Loucy (cell line): ENCODE results near the gene TPBGL.

Experiments
- H2AFZ ChIP-seq: fragments of 200-600 bp; sonication (generic); 2 replicates; pipeline ENCODE4 v1.6.0; 2016; ENCODE audit warnings: antibody characterized with exemption, mild to moderate bottlenecking, low read length, moderate library complexity
- H3F3A ChIP-seq: fragments of 200-600 bp; 2 replicates; pipeline ENCODE4 v1.6.0; 2016; ENCODE audit warnings: antibody characterized with exemption, low read depth, mild to moderate bottlenecking
- H3K27me3 ChIP-seq: fragments of 200-600 bp; sonication (generic); 2 replicates; pipeline ENCODE4 v1.6.1; 2014; ENCODE audit warnings: low read length, mild to moderate bottlenecking; ENCODE audit not compliant: insufficient read depth, poor library complexity, severe bottlenecking
- H3K36me3 ChIP-seq: fragments of 200-600 bp; sonication (generic); 2 replicates; pipeline ENCODE4 v1.6.1; 2016; ENCODE audit warnings: low read length; ENCODE audit not compliant: insufficient read depth
- H3K4me1 ChIP-seq: fragments of 200-600 bp; sonication (generic); 2 replicates; pipeline ENCODE4 v1.5.1; 2014; ENCODE audit warnings: low read length, mild to moderate bottlenecking; ENCODE audit not compliant: insufficient read depth, poor library complexity, severe bottlenecking
- H3K4me2 ChIP-seq: fragments of 200-600 bp; sonication (generic); 2 replicates; pipeline ENCODE4 v1.6.0; 2014; ENCODE audit warnings: antibody characterized with exemption, low read length, low read depth, mild to moderate bottlenecking; ENCODE audit not compliant: poor library complexity, severe bottlenecking
- H3K4me3 ChIP-seq: fragments of 200-600 bp; sonication (generic); 2 replicates; pipeline ENCODE4 v1.5.1; 2014; ENCODE audit warnings: low read length, mild to moderate bottlenecking, mixed read lengths; ENCODE audit not compliant: poor library complexity, severe bottlenecking
- H3K79me2 ChIP-seq: fragments of 200-600 bp; sonication (generic); 2 replicates; pipeline ENCODE4 v1.6.1; 2014; ENCODE audit warnings: low read length; ENCODE audit not compliant: insufficient read depth
- H3K9ac ChIP-seq: fragments of 200-600 bp; sonication (generic); 2 replicates; pipeline ENCODE4 v1.6.0; 2014; ENCODE audit warnings: mild to moderate bottlenecking, low read depth, low read length, moderate library complexity; ENCODE audit not compliant: poor library complexity, severe bottlenecking
- H3K9me2 ChIP-seq: fragments of 200-600 bp; sonication (generic); replicated peaks from 2 replicates; pipeline ENCODE4 v1.6.1; 2016; ENCODE audit warnings: low read depth, low read length, mixed read lengths
- H3K9me3 ChIP-seq: fragments of 200-600 bp; sonication (generic); 2 replicates; pipeline ENCODE4 v1.6.1; 2014; ENCODE audit warnings: mild to moderate bottlenecking, antibody characterized with exemption, low read length, low read depth; ENCODE audit not compliant: insufficient read depth
- H4K20me1 ChIP-seq: fragments of 200-600 bp; sonication (generic); 2 replicates; pipeline ENCODE4 v1.6.0; 2014; ENCODE audit warnings: antibody characterized with exemption, low read length, mild to moderate bottlenecking; ENCODE audit not compliant: insufficient read depth, poor library complexity, severe bottlenecking
- CTCF ChIP-seq: fragments of 200-600 bp; sonication (generic); conservative IDR thresholded peaks from 2 replicates; pipeline ENCODE4 v1.5.1; 2014; ENCODE audit warnings: mild to moderate bottlenecking, antibody characterized with exemption, low read length
- EZH2phosphoT487 ChIP-seq: fragments of 200-600 bp; IDR thresholded peaks from 2 replicates; pipeline ENCODE4 v1.6.1; 2018; ENCODE audit warnings: antibody characterized with exemption, mild to moderate bottlenecking, moderate library complexity, borderline replicate concordance

Gene TPBGL

DNA sequence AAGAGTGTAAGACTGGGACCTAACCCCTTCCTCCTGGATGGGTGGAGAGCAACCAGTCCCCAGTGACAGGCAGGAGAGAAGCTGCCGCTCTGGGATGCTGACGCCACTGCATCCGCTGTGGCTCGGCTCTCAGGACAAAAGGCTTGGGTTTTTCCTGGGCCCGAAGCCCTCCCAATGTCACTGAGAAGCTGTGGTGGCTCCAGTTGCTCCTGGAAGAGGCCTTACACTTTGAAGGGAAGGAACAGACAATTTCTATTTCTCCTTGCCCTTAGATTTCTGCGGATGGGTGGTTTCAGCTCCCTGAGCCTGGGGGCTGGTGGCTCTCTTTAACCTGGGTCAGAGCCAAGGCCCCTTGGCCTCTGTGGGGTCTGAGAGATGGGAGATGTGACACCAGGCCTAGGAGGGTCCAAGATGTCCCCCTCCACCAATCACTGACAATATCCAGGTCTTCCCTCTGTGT is 21.4 kb downstream of the TPBGL start:
- no peaks in the 10 kb centered on the region for H3K9me3 ChIP-seq
- H3K4me2 ChIP-seq, result no peak overlapping the region
- H3K9ac ChIP-seq, result no peak overlapping the region
- H3F3A ChIP-seq, result no peaks in the 10 kb centered on the region
- H3K9me2 ChIP-seq, result no peaks in the 10 kb centered on the region
- H2AFZ ChIP-seq, result no peak overlapping the region
- no peaks in the 10 kb centered on the region for H4K20me1 ChIP-seq
- TF ChIP-seq EZH2phosphoT487 (no peak), CTCF (no peak)
- no peaks in the 10 kb centered on the region for H3K79me2 ChIP-seq
- H3K4me3 ChIP-seq, result no peak overlapping the region
- H3K27me3 ChIP-seq, result no peaks in the 10 kb centered on the region
- H3K36me3 ChIP-seq, result peaks cover 13% of the 10 kb centered on the region; the same call in 1 of the 2 replicates
- peaks cover 5% of the 10 kb centered on the region for H3K4me1 ChIP-seq

- no peaks in the 10 kb centered on the region for H3K79me2 ChIP-seq
- no peak overlapping the region for H3K4me3 ChIP-seq
- no peak for TF ChIP-seq EZH2phosphoT487
- TF ChIP-seq CTCF, result no peak
- no peaks in the 10 kb centered on the region for H4K20me1 ChIP-seq
- H3K4me1 ChIP-seq, result peaks cover 5% of the 10 kb centered on the region
- H3K36me3 ChIP-seq, result peaks cover 13% of the 10 kb centered on the region; the same call in 1 of the 2 replicates
- H3K9me2 ChIP-seq, result no peaks in the 10 kb centered on the region
- no peak overlapping the region for H3K9ac ChIP-seq
- no peaks in the 10 kb centered on the region for H3F3A ChIP-seq
- no peaks in the 10 kb centered on the region for H3K9me3 ChIP-seq
- H3K27me3 ChIP-seq, result no peaks in the 10 kb centered on the region
- H2AFZ ChIP-seq, result no peak overlapping the region
- H3K4me2 ChIP-seq, result no peak overlapping the region
Measured at GRCh38 chr11:75262436-75262835, 21.9 kb downstream of the TPBGL start.

DNA sequence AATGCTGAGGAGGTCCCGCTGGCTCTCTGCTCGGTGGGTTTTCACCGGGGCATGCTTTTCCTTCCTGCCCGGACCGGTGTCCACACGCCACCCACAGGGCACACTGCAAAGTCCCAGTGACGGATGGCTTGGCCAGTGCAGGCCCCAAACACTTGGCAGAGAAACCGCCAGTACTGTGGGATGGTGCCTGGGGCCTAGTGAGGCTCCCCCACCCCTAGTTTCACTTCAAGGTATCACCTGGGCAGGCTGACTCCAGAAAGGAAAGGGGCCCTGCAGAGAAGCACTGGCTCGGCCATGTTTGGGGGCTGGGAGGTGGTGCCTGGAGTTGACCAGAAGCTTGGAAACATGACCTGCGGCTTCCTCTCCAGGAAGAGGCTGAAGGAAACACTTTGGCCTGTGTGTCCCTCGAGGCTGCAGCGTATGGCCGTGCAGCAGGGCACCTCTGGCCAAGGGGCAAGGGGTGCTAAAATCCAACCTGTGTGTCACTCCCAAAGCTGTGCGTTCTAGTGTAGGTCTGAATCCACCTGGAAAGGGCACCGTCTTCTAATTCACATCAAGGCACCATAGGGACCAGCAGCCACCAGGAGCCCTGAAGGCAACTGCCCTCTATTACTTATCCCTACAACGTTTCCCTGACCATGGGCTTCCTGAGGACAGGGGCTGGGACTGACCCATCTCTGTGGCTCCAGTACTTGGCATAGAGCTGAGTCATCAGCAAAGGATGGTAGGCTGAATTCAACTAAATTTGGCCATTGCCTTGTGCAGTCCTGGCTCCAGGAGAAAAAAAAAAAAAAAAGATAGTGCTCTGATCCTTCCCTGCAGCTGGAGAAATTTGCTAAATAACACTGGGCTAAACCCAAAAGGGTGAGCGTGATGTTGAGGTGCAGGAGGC is 22.6 kb downstream of the TPBGL start:
- H4K20me1 ChIP-seq, result no peaks in the 10 kb centered on the region
- H3K9me2 ChIP-seq, result no peaks in the 10 kb centered on the region
- no peak overlapping the region for H3K4me2 ChIP-seq
- H3K79me2 ChIP-seq, result no peaks in the 10 kb centered on the region
- H3K9ac ChIP-seq, result no peak overlapping the region
- H3K4me3 ChIP-seq, result no peak overlapping the region
- no peaks in the 10 kb centered on the region for H3K9me3 ChIP-seq
- H3K27me3 ChIP-seq, result no peaks in the 10 kb centered on the region
- H3K36me3 ChIP-seq, result peaks cover 13% of the 10 kb centered on the region; the same call in 1 of the 2 replicates
- H3K4me1 ChIP-seq, result peaks cover 5% of the 10 kb centered on the region
- H2AFZ ChIP-seq, result no peak overlapping the region
- no peak for TF ChIP-seq CTCF
- no peak for TF ChIP-seq EZH2phosphoT487
- no peaks in the 10 kb centered on the region for H3F3A ChIP-seq
